Measurements from ENCODE around the gene SIMC1.

The SIMC1 gene

DNA sequence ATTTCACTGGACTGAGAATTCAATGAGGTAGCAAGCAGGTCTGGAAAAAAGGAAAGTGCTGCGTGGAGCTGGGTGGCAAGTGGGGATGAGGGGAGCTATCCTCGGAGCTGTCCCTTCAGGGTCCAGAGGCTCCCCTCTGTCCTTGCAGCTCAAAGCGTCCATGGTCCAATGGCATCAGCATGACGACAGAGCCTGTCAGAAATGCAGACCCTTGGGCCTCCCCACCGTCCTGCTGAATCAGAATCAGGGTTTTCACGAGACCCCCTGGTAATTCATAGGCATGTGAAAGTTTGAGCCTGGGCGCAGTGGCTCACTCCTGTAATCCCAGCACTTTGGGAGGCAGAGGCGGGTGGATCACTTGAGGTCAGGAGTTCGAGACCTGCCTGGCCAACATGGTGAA lies 155.9 kb downstream of the SIMC1 start:
- DNase-seq (ENCODE audit: extremely low read depth, insufficient read length), result no peak
- no peak for TF ChIP-seq CTCF (IDR thresholded peaks at IDR 0.05; ENCODE audit: insufficient read depth, low read length, poor library complexity, severe bottlenecking)
- Histone ChIP-seq H3K36me3 (ENCODE audit: control insufficient read depth, insufficient read depth, low read length) (peaks cover 8% of the 10 kb centered on the region), H3K4me3 (replicated peaks; ENCODE audit: low read depth, low read length) (no peak overlapping the region), H3K27me3 (replicated peaks; ENCODE audit: control insufficient read depth, insufficient read depth, low read length) (no peaks in the 10 kb centered on the region)

GRCh38 chr5:176394881-176395675 lies 156.9 kb downstream of the SIMC1 start:
- no peaks in the 10 kb centered on the region for H3K27me3 ChIP-seq (replicated peaks; ENCODE audit: control insufficient read depth, insufficient read depth, low read length)
- no peak overlapping the region for H3K4me3 ChIP-seq (replicated peaks; ENCODE audit: low read depth, low read length)
- no peak for DNase-seq (ENCODE audit: extremely low read depth, insufficient read length)
- peaks cover 8% of the 10 kb centered on the region for H3K36me3 ChIP-seq (ENCODE audit: control insufficient read depth, insufficient read depth, low read length)
- no peak for TF ChIP-seq CTCF (IDR thresholded peaks at IDR 0.05; ENCODE audit: insufficient read depth, low read length, poor library complexity, severe bottlenecking)

Data from GM06990 (cell line).